Subcutaneous adipose tissue (tissue), 4 donors: ENCODE data around the gene FRMPD1. TPM values are rescaled to one million over a fixed set of nuclear protein-coding genes. Genes with fewer than 3 reads are reported as not detected.

Source experiments
- total RNA-seq, 4 donors: library from RNA; depleted of rRNA; stranded (reverse); fragments of >200 nt; gene quantifications; one replicate each; pipeline ENCODE4 v1.1.0, GENCODE V29; 2016
- TF ChIP-seq, protein P1 (sequence below): fragments of 450-650 bp; IDR thresholded peaks from one replicate; pipeline ENCODE4 v1.5.1; 2016; ENCODE audit warnings: low read depth, mild to moderate bottlenecking, control low read depth, antibody characterized with exemption, moderate library complexity

FRMPD1 gene, protein sequence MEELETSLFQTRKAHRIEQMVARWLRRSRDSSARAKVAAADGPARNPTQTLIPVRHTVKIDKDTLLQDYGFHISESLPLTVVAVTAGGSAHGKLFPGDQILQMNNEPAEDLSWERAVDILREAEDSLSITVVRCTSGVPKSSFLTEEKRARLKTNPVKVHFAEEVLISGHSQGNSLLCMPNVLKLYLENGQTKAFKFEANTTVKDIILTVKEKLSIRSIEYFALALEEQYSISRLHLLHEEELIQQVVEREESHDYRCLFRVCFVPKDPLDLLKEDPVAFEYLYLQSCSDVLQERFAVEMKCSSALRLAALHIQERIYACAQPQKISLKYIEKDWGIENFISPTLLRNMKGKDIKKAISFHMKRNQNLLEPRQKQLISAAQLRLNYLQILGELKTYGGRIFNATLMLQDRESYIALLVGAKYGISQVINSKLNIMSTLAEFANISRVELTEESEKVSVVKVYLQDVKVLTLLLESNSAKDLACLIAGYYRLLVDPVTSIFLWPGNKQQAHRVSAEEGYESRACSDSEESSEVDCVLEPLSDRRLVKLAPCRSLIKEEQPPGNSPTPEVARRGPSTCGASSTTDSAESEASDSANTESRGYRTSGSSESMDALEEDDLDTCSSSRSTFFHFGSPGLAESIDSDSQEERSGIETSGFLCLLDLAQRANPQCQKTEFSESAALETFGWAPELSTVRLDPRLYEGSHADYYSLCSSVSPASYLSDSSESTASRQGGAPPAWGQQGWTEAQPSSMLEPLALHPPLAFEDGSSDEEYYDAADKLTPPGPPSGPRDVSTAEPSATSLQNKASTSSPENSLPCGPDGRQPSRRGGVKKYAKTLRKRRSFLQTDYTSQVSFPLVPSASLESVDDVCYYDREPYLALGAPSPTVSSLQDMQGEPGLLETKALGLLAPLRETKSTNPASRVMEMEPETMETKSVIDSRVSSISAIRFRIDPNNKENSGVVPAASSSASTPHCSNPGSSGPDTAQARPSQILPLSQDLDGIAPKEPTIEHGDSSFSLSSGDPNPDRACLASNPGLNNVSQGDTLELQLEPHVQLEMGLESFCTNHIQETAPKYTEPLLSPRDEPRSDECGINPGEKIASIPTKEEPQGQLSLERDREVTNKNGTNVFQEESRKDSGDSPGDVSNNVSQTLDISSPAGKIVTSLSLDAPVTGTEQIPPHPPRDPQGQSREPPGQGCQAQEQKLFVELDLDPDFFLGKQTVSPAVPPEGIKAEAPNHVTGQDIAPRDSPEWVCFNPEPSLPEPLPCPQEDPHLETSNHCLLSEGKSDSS (N-terminal part only)
- 1 to 10 TPM in 1 of 4 donors, under 1 TPM in 3; 0.19 to 1.0 (median 0.27) TPM for total RNA-seq

DNA sequence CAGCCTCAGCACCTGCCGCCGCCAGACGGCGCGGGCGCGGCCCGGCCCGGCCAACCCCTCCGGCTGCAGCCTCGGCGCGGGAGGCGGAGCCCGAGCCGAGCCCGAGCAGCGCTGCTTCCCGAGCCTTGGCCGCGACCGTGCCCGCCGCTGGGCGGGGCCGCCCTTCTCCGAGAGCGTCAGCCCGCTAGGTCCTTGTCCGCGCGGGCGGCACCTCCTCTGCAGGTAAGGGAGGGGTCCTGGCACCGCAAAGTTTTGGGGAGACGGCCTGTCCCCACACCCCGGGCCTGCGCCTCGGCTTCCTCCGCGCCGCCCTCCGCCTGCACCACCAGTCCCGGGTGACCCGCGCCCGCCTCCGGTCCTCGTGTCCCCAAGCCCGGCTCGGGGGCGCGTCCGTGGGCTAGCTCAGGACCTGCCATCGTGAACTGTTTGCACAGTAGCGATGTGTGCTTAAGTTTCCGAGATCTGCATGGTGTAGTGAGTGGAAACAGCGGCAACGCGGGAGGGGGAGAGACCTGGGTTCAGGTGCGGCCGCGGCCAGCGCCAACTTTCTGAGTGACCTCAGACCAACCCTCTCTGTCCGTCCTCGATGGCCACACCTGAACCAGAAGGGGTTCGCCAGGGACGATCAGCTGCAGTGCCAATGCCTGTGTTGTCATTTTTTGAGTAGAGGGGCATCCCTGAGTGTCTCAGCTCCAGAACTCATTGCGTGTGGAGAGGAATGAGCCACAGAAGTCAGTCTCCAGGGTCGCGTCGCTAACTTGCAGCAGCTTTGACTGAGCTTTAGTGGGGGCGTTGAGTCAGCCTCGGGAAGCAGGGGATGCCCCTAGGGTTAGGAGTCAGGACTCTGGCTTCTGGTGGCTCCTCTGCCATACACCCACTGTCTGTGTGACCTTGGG lies at the start of gene FRMPD1:
FRMPD1 (plus strand) TSS at position 82 of the 896 bp plus-strand sequence. CDS start 41,688 bp downstream, outside the sequence.
- TF ChIP-seq, protein P1, sequence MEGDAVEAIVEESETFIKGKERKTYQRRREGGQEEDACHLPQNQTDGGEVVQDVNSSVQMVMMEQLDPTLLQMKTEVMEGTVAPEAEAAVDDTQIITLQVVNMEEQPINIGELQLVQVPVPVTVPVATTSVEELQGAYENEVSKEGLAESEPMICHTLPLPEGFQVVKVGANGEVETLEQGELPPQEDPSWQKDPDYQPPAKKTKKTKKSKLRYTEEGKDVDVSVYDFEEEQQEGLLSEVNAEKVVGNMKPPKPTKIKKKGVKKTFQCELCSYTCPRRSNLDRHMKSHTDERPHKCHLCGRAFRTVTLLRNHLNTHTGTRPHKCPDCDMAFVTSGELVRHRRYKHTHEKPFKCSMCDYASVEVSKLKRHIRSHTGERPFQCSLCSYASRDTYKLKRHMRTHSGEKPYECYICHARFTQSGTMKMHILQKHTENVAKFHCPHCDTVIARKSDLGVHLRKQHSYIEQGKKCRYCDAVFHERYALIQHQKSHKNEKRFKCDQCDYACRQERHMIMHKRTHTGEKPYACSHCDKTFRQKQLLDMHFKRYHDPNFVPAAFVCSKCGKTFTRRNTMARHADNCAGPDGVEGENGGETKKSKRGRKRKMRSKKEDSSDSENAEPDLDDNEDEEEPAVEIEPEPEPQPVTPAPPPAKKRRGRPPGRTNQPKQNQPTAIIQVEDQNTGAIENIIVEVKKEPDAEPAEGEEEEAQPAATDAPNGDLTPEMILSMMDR = no peak

DNA sequence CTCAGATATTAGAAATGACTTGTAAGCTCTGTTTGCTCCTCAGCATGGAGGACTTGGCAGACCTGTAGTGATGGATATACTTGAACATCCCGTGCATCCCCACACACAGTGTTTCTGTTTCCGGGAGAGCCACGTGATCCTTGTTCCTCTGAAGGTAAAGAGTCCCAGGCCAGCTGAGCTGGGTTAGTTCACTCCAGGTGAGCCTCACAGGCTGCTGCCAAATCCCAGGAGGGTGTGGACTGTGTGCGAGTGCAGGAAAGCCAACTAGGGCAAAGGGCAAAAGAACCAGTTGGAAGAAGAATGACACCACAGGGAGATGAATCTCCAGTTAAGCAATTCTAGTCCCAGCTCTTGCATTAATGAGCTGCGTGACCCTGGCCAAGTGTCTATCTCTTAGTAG lies 47.9 kb upstream of the FRMPD1 start:
- TF ChIP-seq, protein P1 = no peak

DNA sequence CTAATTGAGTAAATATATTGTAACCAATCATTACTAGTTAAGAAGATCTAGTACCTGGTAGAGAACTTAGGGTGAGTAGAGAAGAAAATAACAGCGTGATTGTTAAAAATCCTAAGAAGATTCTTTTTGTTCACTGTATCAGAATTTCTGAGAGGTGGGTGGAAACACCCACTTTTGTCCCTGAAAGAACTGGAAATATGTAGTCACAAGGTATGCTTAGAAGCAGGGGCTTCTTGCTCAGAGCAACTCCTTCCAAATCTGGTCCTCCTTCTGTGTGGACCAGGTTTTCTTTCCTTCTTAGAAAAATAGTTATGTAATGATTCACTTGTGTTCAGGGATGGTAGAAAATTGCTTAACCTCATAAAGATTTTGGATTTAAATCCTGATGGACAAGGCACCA lies 46.5 kb upstream of the FRMPD1 start:
- TF ChIP-seq, protein P1 = no peak

DNA sequence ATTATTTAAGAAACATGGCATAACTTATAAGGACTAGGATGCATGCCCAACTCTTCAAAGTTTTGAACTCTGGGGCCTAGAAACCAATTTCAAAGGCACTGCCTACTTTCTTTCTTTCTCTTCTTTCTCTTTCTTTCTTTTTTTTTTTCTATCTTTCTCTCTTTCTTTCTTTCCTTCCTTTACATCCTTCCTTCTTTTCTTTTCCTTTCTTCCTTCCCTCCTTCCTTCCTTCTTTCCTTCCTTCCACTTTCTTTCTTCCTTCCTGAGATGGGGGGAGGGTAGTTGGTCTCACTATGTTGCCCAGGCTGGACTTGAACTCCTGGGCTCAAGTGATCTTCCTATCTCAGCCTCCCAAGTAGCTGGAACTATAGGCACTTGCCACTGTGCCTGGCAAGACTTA lies 42.5 kb upstream of the FRMPD1 start:
- TF ChIP-seq, protein P1 = no peak

DNA sequence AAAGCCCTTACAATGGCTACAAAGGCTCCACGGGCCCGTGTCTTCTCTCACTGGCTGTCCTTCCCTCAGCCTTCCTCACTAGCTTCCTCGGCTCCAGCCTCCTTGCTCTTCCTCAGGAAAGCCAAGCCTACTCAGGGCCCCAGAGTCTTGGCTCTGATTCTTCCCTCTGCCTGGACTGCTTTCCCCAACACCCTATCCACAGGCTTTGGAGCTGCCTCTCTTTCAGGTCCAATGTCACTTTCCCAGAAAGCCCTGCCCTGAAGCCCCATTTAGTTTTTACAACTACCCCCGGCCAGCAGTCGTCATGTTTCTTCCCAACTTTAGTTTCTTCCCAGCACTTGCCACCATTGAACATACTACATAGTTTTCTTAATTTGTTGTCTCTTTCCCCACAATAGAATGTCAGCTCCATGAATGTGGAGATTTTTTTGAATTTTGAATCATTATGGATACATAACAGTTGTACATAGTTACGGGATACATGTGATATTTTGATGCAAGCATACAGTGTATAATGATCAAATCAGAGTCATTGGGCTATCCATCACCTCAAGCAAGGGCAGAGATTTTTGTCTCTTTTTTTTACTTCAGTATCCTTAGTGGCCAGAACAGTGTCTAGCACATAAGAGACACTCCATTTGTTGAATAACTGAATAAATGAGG lies 40.9 kb upstream of the FRMPD1 start:
- TF ChIP-seq, protein P1 = no peak

DNA sequence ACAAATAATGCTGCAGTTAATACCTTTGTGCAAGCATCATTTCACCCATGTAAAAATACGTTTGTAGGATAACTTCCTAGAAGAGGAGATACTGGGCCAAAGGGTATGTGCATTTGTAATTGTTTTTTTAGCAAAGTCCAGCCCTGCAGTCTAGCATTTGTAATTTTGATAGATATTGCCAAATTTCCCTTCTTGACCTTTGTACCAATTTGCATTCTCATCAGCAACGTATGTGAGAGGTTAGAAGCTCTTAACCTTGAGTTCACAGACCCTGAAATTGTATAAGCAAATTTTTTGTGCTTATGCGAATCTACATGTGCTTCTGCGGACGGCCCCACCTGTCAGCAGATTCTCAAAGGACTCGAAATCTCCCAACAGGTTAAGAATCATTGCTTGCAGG lies 39.7 kb upstream of the FRMPD1 start:
- TF ChIP-seq, protein P1 = no peak
